Stimulated activated CD4-positive, alpha-beta T cell treated with anti-CD3 and anti-CD28 coated beads, Interleukin-4, amount 100 ng/mL, for 1 hour (primary cell): ENCODE measurements around the gene CMBL.
A peak's percentile ranks its signal among the peaks of the same experiment; 100 is the strongest.
"Not testable (repeated sequence)": the region's sequence is repeated elsewhere in the genome, so short reads cannot be mapped to it uniquely, and the experiment has no call there.

Source experiments
- DNase-seq: peaks from one replicate; pipeline ENCODE4 v3.0.0-alpha.2; 2020

The CMBL gene

GRCh38 chr5:10307206-10308148, at the start of gene CMBL:
TSS of gene CMBL (minus strand) at chr5:10307902. CDS start at chr5:10290762, 17,140 bp downstream.
- DNase-seq = peak; percentile 33

GRCh38 chr5:10355071-10355889, 47.6 kb upstream of the CMBL start:
- no peak for DNase-seq

GRCh38 chr5:10354048-10354872, 46.6 kb upstream of the CMBL start:
- peak; percentile 50 for DNase-seq

- peak; percentile 96 for DNase-seq
Observed at GRCh38 chr5:10353241-10354047, 45.7 kb upstream of the CMBL start, which contains the start of gene MARCHF6. TSS of gene MARCHF6 (plus strand) at chr5:10353695. CDS start at chr5:10353899, 204 bp downstream.

- DNase-seq = peak; percentile 31
Observed at GRCh38 chr5:10352430-10353240, 44.9 kb upstream of the CMBL start.

GRCh38 chr5:10351919-10352318, 44.2 kb upstream of the CMBL start:
- no peak for DNase-seq

- no peak for DNase-seq
Observed at GRCh38 chr5:10351199-10351905, 43.6 kb upstream of the CMBL start.

GRCh38 chr5:10348258-10348657, 40.6 kb upstream of the CMBL start:
- DNase-seq = no peak

GRCh38 chr5:10344461-10345106, 36.9 kb upstream of the CMBL start:
- DNase-seq = not testable (repeated sequence)

- no peak for DNase-seq
Observed at GRCh38 chr5:10343486-10343885, 35.8 kb upstream of the CMBL start.

GRCh38 chr5:10339958-10340357, 32.3 kb upstream of the CMBL start:
- DNase-seq = no peak

GRCh38 chr5:10339058-10339811, 31.5 kb upstream of the CMBL start:
- no peak for DNase-seq

- DNase-seq = no peak
Observed at GRCh38 chr5:10338686-10339057, 31.0 kb upstream of the CMBL start.

GRCh38 chr5:10337986-10338385, 30.3 kb upstream of the CMBL start:
- DNase-seq = no peak

GRCh38 chr5:10337107-10337506, 29.4 kb upstream of the CMBL start:
- DNase-seq = no peak

GRCh38 chr5:10335711-10336470, 28.2 kb upstream of the CMBL start:
- DNase-seq = no peak

GRCh38 chr5:10334831-10335230, 27.1 kb upstream of the CMBL start:
- no peak for DNase-seq
